Kidney (tissue), 14 donors: ENCODE measurements around the gene KRTAP19-1. TPM values are rescaled to one million over a fixed set of nuclear protein-coding genes. Genes with fewer than 3 reads are reported as not detected.

Experiments used
- DNase-seq, 5 donors: peaks; one replicate each; pipeline ENCODE4 v3.0.0-alpha.2; 2013 to 2020
- FAIRE-seq: peaks from 2 replicates; lab custom pipeline; 2012; peaks lifted over from hg19 to GRCh38; lab: Jason Lieb, UNC
- H3K27ac ChIP-seq, 2 donors: one replicate each; pipeline ENCODE4 v1.7.0; 2013; ENCODE audit warnings: low read depth in 2 of 2, low read length in 2 of 2, inconsistent platforms in 1 of 2
- H3K27me3 ChIP-seq: one replicate; pipeline ENCODE4 v1.7.1; 2013; ENCODE audit warnings: low read length, inconsistent platforms; ENCODE audit not compliant: control insufficient read depth, insufficient read depth
- H3K36me3 ChIP-seq, 3 donors: one replicate each; pipeline versions ENCODE4 v1.7.0 to v1.7.1; 2013; ENCODE audit warnings: low read length in 3 of 3, control low read depth in 1 of 3, inconsistent platforms in 1 of 3; ENCODE audit not compliant: insufficient read depth in 3 of 3, control insufficient read depth in 2 of 3
- H3K4me1 ChIP-seq, 3 donors: one replicate each; pipeline versions ENCODE4 v1.7.0 to v1.7.1; 2013; ENCODE audit warnings: low read length in 3 of 3, inconsistent platforms in 1 of 3, low read depth in 1 of 3; ENCODE audit not compliant: control insufficient read depth in 2 of 3, insufficient read depth in 2 of 3
- H3K4me3 ChIP-seq, 3 donors: one replicate each; pipeline versions ENCODE4 v1.7.0 to v1.8.1; 2013; ENCODE audit warnings: low read length in 3 of 3, control low read depth in 1 of 3, inconsistent platforms in 1 of 3
- H3K9ac ChIP-seq, 3 donors: one replicate each; pipeline versions ENCODE4 v1.7.0 to v1.7.1; 2013; ENCODE audit warnings: low read length in 3 of 3, control low read depth in 1 of 3, inconsistent platforms in 1 of 3
- H3K9me3 ChIP-seq, 3 donors: one replicate each; pipeline versions ENCODE4 v1.7.0 to v1.7.1; 2013; ENCODE audit warnings: low read length in 3 of 3, control low read depth in 1 of 3, inconsistent platforms in 1 of 3; ENCODE audit not compliant: control insufficient read depth in 2 of 3, insufficient read depth in 1 of 3
- intact Hi-C: fragments of 100-400 bp; cut with DNase I; formaldehyde crosslinking; loops from one replicate; pipeline ENCODE4 v1.11.1; 2022
- polyA plus RNA-seq: library from polyadenylated mRNA; stranded (reverse); fragments of 350-450 nt; fragmentation: Illumina TruSeq; extraction: RNeasy Lipid Tissue Mini Kit (QIAGEN cat#74804); gene quantifications from one replicate; pipeline ENCODE4 v1.2.3, GENCODE V29; 2014; ENCODE audit warnings: low read depth, low replicate concordance; ENCODE audit not compliant: insufficient read depth
- total RNA-seq: library from RNA; stranded (reverse); fragmentation: NEBNext Ultra II Directional; extraction: Animal tissue kit (Norgen Biotek cat#: 25700); gene quantifications from one replicate; pipeline ENCODE4 v1.2.1, GENCODE V29; 2021
- TF ChIP-seq, protein P1 (sequence below): IDR thresholded peaks from 3 replicates; pipeline ENCODE4 v1.5.1; 2012; ENCODE audit warnings: mild to moderate bottlenecking, moderate library complexity, borderline replicate concordance; ENCODE audit not compliant: insufficient read depth; ENCODE audit errors: extremely low read depth
- donor health status: control.
- donor health status: control.
- donor health status: control.
- donor health status: control.
- donor health status: control.
- donor health status: DM: yes; HTN: yes; CAD: no.
- donor health status: Normal renal cell carcinoma (clear cell type).

KRTAP19-1 gene
- total and polyA plus RNA-seq, 2 donors from 2014 or later, result not detected

DNA sequence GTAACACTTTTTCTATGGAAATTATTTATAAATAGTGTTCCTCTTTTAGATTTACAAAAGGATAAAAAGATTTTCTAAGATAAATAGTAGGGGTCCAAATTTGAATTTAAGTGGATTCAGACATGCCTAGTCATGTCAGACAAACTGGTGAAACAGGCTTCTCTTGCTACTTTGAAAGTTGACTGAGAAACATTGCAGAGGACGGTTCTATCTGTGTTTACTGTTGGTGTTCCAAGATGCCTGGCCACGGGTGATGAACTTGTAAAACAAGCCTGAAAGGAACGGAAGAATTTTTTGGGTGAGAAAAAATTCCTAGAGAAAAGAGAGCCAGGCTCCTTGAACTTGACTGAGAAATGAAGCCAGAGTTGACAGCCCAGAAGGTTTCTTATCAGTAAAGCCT, 2.2 kb downstream of the KRTAP19-1 start:
- DNase-seq (no peak), FAIRE-seq (no peak)
- Histone ChIP-seq H3K4me3 (no peak overlapping the region), H3K9me3 (no peaks in the 10 kb centered on the region), H3K9ac (no peak overlapping the region), H3K27ac (no peak overlapping the region), H3K27me3 (no peaks in the 10 kb centered on the region), H3K36me3 (no peaks in the 10 kb centered on the region), H3K4me1 (no peaks in the 10 kb centered on the region)
- intact Hi-C loops, result no loop called here
- TF ChIP-seq, protein P1, sequence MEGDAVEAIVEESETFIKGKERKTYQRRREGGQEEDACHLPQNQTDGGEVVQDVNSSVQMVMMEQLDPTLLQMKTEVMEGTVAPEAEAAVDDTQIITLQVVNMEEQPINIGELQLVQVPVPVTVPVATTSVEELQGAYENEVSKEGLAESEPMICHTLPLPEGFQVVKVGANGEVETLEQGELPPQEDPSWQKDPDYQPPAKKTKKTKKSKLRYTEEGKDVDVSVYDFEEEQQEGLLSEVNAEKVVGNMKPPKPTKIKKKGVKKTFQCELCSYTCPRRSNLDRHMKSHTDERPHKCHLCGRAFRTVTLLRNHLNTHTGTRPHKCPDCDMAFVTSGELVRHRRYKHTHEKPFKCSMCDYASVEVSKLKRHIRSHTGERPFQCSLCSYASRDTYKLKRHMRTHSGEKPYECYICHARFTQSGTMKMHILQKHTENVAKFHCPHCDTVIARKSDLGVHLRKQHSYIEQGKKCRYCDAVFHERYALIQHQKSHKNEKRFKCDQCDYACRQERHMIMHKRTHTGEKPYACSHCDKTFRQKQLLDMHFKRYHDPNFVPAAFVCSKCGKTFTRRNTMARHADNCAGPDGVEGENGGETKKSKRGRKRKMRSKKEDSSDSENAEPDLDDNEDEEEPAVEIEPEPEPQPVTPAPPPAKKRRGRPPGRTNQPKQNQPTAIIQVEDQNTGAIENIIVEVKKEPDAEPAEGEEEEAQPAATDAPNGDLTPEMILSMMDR, result no peak

DNA sequence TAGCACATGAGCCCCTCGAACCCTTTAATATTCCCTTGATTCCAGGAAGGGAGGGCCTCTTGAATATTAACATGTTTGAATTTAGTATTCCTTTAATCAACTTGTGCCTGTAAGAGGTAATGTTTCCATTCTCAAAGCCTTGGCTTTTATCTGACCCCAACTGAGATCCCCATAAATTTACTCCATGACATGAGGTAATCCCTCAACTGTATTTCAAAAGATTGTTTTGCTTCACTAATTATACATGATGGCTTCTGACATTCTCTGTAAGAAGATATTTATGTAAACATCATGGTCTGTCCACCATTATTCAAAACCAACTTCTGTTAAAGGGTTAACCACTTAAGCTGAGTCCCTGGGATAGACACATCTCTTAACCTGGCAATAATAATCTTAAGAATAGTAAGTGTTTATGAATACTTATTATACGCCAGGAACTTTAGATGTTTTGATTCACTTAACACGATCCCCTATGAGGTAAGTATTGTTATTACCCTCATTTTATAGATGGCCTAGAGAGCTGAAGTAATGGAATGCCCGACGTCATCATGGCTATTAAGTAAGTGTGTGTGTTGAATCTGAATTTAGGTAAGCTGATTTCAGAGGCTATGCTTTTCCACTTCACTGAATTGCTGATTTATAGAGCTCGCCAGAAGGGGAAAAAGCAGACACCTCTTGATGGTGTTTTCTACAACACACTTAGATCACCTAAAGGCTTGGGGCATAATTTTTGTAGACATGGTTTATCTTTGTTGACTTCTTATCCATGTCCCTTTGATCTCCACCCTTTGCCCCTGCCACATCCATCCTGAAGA, 11.1 kb downstream of the KRTAP19-1 start:
- H3K27me3 ChIP-seq, result no peaks in the 10 kb centered on the region
- H3K4me1 ChIP-seq, result no peaks in the 10 kb centered on the region
- DNase-seq, result peak in 4 of 5 donors; percentile 42 to 83 (median 64)
- TF ChIP-seq, protein P1, result no peak
- no peak for FAIRE-seq
- intact Hi-C loops, result no loop called here
- no peaks in the 10 kb centered on the region for H3K9me3 ChIP-seq
- H3K9ac ChIP-seq, result no peak overlapping the region
- H3K4me3 ChIP-seq, result no peak overlapping the region
- H3K27ac ChIP-seq, result no peak overlapping the region
- H3K36me3 ChIP-seq, result no peaks in the 10 kb centered on the region

DNA sequence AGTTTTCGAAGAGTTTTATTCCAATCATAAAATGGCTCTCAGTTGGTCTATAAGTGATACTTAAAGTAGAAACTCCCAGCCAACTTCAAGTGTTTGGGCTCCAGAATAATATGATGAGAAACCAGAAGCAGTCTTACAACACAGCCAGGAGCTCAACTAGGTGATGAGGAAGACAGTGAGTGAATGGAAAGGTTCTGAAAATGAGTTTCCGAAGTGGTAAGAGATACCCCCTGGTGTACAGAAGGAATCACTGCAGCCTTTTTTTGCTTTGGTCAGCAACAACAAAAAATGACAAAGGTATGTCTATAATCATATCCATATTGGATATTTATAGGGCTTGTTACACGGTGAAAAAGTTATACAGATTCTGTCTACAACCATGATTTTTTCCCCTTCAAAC, 16.5 kb downstream of the KRTAP19-1 start:
- Histone ChIP-seq H3K4me1 (no peaks in the 10 kb centered on the region), H3K27me3 (no peaks in the 10 kb centered on the region), H3K36me3 (no peaks in the 10 kb centered on the region), H3K27ac (no peak overlapping the region), H3K9me3 (no peaks in the 10 kb centered on the region), H3K4me3 (no peak overlapping the region), H3K9ac (no peak overlapping the region)
- FAIRE-seq (no peak), DNase-seq (no peak)
- intact Hi-C loops, result no loop called here
- TF ChIP-seq, protein P1, result peak; percentile 8
